ENCODE measurements around the gene AATF. TPM values are rescaled to one million over a fixed set of nuclear protein-coding genes. Genes with fewer than 3 reads are reported as not detected.

AATF gene
- total and polyA plus RNA-seq, 2 donors from 2014 or later: 36.8 to 50.4 TPM

DNA sequence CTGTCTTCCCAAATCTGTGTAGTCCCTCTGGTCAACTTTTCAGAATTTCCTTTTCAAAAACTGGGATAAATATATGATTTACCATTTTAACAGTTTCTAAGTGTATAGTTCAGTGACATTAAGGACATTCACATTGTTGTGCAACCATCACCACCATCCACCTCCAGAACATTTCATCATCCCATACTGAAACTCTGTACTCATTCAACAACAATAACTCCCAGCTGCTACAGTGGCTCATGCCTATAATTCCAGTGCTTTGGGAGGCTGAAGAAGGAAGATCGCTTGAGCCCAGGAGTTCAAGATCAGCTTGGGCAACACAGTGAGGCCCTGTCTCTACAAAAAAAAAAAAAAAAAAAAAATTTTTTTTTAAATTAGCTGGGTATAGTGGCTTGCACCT is 131.0 kb downstream of the AATF start:
- no peak for FAIRE-seq
- intact Hi-C loops (cut with DNase I): no loop called here

DNA sequence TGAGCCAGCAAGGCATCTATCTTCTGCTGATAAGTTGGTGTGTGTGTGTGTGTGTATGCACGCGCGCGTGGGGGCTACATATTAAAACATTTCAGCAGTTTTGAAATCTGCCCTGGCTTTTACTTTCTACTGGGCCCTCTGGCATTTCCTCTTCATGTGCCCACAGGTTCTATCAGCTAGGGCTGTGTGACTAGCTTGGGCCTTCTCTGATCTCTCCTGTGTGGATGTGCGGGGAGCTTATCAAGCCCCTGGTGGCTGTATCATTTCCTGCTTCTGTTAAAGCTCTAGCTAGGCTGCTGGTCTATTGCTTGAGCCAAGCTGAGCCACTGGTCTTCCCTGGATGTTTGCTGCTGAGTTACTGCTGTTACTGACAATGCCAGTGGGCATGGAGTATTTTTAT is 132.5 kb downstream of the AATF start:
- Histone ChIP-seq H3K27ac (ENCODE audit: low read depth in 2 of 2, low read length in 2 of 2) (no peak overlapping the region), H3K4me3 (ENCODE audit: low read length in 3 of 3) (no peak overlapping the region)
- intact Hi-C loops (cut with DNase I): no loop called here

More for the DNA sequence above, 131.0 kb downstream of the AATF start:
- Histone ChIP-seq H3K4me1 (ENCODE audit: control insufficient read depth in 2 of 3, insufficient read depth in 2 of 3, low read depth in 1 of 3, low read length in 3 of 3) (no peaks in the 10 kb centered on the region), H3K27ac (ENCODE audit: low read depth in 2 of 2, low read length in 2 of 2) (no peak overlapping the region), H3K36me3 (ENCODE audit: control insufficient read depth in 2 of 3, insufficient read depth in 3 of 3, low read length in 3 of 3) (no peaks in the 10 kb centered on the region), H3K27me3 (ENCODE audit: control insufficient read depth, insufficient read depth, low read length) (no peaks in the 10 kb centered on the region), H3K9ac (ENCODE audit: low read length in 3 of 3) (no peak overlapping the region), H3K4me3 (ENCODE audit: low read length in 3 of 3) (no peak overlapping the region), H3K9me3 (ENCODE audit: control insufficient read depth in 2 of 3, insufficient read depth in 1 of 3, low read length in 3 of 3) (no peaks in the 10 kb centered on the region)
- TF ChIP-seq, protein P1, sequence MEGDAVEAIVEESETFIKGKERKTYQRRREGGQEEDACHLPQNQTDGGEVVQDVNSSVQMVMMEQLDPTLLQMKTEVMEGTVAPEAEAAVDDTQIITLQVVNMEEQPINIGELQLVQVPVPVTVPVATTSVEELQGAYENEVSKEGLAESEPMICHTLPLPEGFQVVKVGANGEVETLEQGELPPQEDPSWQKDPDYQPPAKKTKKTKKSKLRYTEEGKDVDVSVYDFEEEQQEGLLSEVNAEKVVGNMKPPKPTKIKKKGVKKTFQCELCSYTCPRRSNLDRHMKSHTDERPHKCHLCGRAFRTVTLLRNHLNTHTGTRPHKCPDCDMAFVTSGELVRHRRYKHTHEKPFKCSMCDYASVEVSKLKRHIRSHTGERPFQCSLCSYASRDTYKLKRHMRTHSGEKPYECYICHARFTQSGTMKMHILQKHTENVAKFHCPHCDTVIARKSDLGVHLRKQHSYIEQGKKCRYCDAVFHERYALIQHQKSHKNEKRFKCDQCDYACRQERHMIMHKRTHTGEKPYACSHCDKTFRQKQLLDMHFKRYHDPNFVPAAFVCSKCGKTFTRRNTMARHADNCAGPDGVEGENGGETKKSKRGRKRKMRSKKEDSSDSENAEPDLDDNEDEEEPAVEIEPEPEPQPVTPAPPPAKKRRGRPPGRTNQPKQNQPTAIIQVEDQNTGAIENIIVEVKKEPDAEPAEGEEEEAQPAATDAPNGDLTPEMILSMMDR (IDR thresholded peaks at IDR 0.05; ENCODE audit: borderline replicate concordance, extremely low read depth, insufficient read depth): no peak
- DNase-seq: no peak

DNA sequence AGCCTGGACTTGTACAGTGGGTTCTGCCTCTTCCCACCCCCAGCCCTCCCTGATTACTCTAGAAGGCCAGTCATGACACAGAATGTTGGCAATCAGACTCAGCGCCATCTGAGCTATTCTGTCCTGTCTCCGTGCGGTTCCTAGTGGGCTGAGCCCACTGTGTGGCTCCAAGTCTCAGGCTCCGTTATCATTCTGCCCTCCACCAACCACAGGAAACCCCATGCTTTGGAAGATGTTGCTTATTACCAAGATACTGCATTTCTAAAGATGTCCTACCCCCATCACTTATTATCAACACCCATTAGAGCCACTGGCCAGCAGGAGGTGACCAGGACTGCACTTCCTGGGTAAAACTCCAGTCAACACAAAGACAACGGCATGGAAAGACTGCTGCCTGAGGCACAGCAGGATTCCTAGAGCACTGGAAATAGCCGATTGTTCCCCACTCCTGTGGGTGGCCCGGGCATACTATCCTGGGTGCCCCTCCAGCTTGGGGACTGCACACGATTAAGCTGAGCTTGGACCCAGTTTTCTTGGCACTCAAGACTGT is 133.6 kb downstream of the AATF start:
- Histone ChIP-seq H3K4me3 (ENCODE audit: low read length in 3 of 3) (no peak overlapping the region), H3K4me1 (ENCODE audit: control insufficient read depth in 2 of 3, insufficient read depth in 2 of 3, low read depth in 1 of 3, low read length in 3 of 3) (peaks cover 0 to 2% (median 2%) of the 10 kb centered on the region in 3 donors), H3K27ac (ENCODE audit: low read depth in 2 of 2, low read length in 2 of 2) (no peak overlapping the region), H3K9ac (ENCODE audit: low read length in 3 of 3) (no peak overlapping the region), H3K27me3 (ENCODE audit: control insufficient read depth, insufficient read depth, low read length) (no peaks in the 10 kb centered on the region), H3K36me3 (ENCODE audit: control insufficient read depth in 2 of 3, insufficient read depth in 3 of 3, low read length in 3 of 3) (no peaks in the 10 kb centered on the region), H3K9me3 (ENCODE audit: control insufficient read depth in 2 of 3, insufficient read depth in 1 of 3, low read length in 3 of 3) (no peaks in the 10 kb centered on the region)
- FAIRE-seq (no peak), DNase-seq (no peak)
- TF ChIP-seq, protein P1 (IDR thresholded peaks at IDR 0.05; ENCODE audit: borderline replicate concordance, extremely low read depth, insufficient read depth): no peak
- intact Hi-C loops (cut with DNase I): no loop called here

More for the DNA sequence above, 132.5 kb downstream of the AATF start:
- FAIRE-seq (no peak), DNase-seq (no peak)
- Histone ChIP-seq H3K9me3 (ENCODE audit: control insufficient read depth in 2 of 3, insufficient read depth in 1 of 3, low read length in 3 of 3) (no peaks in the 10 kb centered on the region), H3K27me3 (ENCODE audit: control insufficient read depth, insufficient read depth, low read length) (no peaks in the 10 kb centered on the region), H3K4me1 (ENCODE audit: control insufficient read depth in 2 of 3, insufficient read depth in 2 of 3, low read depth in 1 of 3, low read length in 3 of 3) (peaks cover 0 to 2% (median 0%) of the 10 kb centered on the region in 3 donors), H3K36me3 (ENCODE audit: control insufficient read depth in 2 of 3, insufficient read depth in 3 of 3, low read length in 3 of 3) (no peaks in the 10 kb centered on the region), H3K9ac (ENCODE audit: low read length in 3 of 3) (no peak overlapping the region)
- TF ChIP-seq, protein P1 (IDR thresholded peaks at IDR 0.05; ENCODE audit: borderline replicate concordance, extremely low read depth, insufficient read depth): no peak

DNA sequence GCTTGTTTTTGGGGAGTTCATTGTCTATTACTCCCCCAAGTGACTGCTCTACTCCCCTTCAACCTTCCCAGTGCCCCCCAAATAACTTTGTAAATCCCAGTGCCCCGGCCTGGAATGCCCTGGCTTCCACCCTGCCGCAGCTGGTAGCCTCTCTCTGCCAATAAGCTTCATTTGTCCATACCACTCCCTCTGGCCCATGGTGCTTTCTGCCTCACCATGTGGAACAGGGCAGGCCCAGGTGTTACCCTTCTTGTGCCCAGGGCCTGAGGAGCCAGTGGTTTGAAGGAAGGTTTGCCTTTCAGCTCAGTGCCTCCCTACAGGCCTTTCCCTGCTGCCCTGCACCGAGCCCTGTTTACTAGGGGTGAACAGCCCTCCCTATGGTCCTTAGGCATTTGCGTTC is 134.2 kb downstream of the AATF start:
- intact Hi-C loops (cut with DNase I): no loop called here
- peaks cover 0 to 2% (median 2%) of the 10 kb centered on the region in 3 donors for H3K4me1 ChIP-seq (ENCODE audit: control insufficient read depth in 2 of 3, insufficient read depth in 2 of 3, low read depth in 1 of 3, low read length in 3 of 3)
- no peak for DNase-seq
- H3K27me3 ChIP-seq (ENCODE audit: control insufficient read depth, insufficient read depth, low read length): no peaks in the 10 kb centered on the region
- TF ChIP-seq, protein P1 (IDR thresholded peaks at IDR 0.05; ENCODE audit: borderline replicate concordance, extremely low read depth, insufficient read depth): no peak
- no peak overlapping the region for H3K27ac ChIP-seq (ENCODE audit: low read depth in 2 of 2, low read length in 2 of 2)
- H3K36me3 ChIP-seq (ENCODE audit: control insufficient read depth in 2 of 3, insufficient read depth in 3 of 3, low read length in 3 of 3): no peaks in the 10 kb centered on the region
- no peaks in the 10 kb centered on the region for H3K9me3 ChIP-seq (ENCODE audit: control insufficient read depth in 2 of 3, insufficient read depth in 1 of 3, low read length in 3 of 3)
- H3K4me3 ChIP-seq (ENCODE audit: low read length in 3 of 3): no peak overlapping the region
- no peak overlapping the region for H3K9ac ChIP-seq (ENCODE audit: low read length in 3 of 3)
- no peak for FAIRE-seq

Measured in kidney (tissue), 14 donors.